SIG-M5 treated with dmso at 0.1 percent for 504 hours (cell line): Measurements from ENCODE around the gene B3GAT3.
"Not testable (repeated sequence)": the region's sequence is repeated elsewhere in the genome, so short reads cannot be mapped to it uniquely, and the experiment has no call there.

Source experiments
- DNase-seq: peaks from one replicate; lab custom pipeline; 2025; ENCODE audit not compliant: unreplicated experiment; lab: John Stamatoyannopoulos, UW

B3GAT3 gene

DNA sequence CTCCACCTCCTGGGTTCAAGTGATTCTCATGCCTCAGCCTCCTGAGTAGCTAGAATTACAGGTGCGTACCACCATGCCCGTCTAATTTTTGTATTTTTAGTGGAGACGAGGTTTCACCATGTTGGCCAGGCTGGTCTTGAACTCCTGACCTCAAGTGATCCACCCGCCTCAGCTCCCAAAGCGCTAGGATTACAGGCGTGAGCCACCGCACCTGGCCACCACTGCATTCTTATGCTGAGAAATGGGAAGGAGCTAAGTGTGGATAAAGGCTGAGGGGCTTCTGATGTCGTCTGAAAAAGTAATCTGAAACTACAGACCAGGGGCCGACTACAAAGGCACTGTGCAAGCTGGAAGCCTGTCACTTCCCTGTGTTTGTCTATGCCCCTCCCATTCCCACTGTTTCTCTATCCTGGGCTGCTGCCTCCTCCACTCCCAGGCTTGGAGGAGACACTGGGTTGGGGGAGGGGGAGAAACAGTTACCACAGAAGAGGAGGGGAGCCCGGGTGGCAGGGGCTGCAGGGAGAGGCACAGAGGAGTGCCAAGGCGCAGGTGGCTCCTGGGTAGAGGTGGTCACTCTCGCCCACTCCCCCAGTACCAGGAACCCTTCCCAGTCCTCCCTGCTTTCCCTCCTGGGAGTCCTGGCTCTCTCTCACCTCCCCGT, 17.2 kb downstream of the B3GAT3 start:
- no peak for DNase-seq

DNA sequence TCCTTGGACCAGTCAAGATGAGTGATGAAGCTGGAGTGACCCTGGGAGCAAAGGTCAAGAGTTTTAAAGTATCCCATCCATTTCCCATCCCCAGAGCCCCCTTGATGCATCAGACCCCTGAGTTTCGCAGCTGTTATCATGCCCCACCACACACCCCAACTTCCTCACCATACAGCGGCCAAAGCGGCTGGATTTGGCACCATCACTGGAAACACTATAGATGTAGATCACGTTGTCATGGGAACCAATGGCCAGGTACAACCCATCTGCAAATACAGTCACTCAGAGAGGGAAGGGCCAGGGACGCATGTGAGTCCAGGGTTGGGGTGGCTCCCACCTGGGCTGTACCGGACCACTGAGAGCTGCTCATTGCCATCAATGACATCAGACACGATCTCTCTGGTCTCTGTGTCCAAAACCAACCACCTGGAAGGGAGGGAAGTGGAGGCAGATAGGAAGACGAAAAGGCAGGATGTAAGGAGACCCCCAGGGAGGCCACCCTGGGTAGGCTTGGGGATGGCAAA, 17.9 kb downstream of the B3GAT3 start:
- no peak for DNase-seq

DNA sequence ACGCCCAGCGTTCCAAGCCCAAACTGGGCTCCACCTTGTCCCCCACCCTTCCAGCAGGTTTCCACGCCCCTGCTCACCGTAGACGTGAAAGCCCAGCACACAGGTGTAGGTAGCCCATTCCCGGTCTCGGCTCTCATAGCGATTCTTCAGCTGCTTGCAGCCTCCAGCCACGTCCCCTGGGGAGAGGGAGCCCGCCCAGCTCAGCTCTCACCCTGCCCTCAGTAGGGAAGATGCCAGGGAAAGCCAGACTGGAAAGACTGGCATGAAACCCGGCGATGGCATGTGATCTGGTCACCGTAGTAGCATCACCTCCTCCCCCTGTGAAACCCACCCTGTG, 18.7 kb downstream of the B3GAT3 start:
- DNase-seq: no peak

DNA sequence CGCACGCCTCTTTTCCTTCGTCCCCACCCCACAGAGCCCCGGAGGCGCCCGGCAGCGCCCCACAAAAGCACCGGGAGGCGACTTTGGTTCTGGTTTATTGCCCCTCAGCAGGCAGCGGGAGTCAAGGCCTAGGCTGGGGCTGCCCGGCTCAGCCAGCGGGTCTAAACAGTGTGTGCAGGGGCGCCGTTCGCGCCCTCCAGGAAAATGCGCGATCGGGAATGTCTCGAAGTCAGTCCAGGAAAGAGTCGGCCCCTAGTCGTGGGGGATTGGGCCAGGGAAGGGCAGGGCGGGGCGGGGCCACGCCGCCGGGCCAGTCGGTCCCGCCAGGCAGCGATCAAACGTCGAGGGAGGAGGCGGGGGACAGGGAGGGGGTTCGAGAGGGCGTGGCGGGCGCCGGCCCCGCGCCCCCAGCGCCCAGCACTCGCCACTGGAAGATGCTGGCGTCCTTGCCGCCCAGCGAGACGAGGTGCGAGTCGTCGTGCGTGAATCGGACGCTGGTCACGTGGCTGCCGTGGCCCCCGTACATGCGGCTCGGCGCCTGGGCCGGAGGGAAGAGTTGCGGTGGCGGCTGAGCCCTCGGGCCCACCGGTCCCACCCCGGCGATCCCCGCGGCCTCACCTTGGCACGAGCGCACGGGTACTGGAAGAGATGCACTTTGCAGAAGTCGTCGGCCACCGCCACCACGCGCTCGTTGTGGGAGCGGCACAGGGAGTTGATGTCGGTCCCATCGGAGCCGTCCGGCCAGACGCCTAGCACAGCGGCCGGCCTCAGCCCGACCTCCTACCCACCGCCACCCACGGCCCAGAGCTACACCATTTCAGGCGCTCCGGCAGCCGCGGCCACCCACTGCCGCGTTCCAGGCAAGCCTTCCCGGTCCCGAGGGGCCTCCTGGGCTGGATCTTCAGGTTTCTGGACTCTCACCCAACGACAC, 19.4 kb downstream of the B3GAT3 start:
- DNase-seq: no peak

DNA sequence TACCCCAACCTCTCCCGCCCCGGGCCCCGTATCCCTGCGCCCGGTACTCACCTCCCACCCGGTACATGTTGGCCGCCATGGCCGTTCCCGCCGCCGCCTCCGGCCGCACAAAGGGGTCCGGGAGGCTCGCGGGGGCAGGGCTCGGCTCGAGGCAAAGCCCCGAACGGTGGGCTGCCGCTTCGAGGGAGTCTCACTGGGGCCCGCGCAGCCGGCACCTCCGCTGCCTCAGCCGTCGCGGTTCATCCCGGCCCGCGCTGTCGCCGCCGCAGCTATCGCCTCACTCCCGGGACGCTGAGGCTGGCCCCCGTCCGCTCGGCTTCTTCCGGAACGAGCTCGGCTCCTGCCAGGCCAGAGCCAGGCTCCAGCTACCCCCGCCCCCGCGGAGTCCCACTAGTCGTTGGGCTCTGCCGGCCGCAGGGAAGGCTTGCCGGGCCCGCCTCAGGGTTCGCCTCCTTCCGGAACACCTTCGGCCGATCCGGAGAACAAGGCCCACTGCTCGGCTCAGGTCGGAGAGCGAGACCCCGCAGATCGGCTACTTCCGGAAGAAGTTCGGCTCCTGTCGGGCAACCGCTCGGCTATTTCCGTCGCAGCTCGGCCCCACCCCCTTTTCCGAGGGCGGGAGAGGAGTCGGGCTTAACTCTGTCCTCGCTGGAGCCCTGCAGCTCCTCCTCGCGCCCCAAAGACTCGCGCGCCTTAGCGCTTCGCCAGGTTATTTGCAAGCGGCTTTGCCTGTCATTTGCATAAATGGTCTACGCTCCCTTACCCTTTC, 20.2 kb downstream of the B3GAT3 start, which contains the start of gene MTA2:
Gene MTA2, minus strand, starts transcription at position 494 of the 769 bp plus-strand sequence. Its CDS starts 415 bp downstream, at position 79.
- DNase-seq: peak; percentile 98

DNA sequence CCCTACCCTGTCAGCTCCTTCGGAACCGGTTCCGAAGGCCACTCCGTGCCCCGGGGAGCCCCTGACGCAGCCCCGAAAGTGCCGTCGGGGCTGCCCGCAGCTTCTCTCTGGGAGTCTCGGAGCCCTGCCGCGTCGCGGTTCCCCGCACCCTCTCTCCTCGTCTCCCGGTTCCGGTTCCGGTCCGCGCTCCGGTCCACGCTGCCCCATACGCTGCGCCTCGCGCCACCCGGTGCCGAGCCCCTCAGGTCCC, 20.7 kb downstream of the B3GAT3 start:
- peak; percentile 10 for DNase-seq

DNA sequence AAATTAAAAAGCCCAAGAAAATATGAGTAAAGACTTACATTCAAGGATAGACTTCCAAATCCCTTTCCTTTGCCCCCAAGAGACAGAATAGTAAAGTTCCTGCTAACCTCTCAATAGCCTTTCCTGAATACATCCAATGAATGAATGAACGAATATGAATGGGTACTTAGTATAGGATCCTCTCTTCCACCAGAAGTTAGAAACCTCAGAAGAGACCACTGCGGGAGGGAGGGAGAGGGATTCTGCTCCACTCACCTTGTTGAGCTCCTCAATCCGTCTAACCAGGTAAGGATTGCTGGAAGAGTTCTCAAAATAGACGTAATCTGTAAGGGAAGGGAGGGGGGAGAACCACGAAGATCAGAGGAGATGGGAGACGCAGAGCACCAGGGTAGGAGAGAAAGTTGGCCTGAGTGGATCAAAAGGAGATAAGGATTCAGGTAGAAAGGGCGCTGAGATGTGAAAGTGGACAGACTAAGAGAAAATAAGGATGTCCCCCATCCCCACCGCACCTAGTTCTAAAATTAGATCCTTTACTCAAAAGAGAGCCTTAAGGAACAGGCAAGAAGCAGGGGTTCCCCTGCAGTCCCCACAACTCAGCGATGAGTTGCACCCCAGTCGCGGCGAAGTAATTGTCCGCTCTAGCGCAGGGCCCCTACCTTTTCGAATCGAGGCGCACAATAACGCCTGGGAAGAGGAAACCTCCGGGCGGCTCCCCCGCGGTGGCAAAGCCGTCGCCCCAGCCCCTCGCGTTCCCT, 21.2 kb downstream of the B3GAT3 start:
- DNase-seq: peak; percentile 14

DNA sequence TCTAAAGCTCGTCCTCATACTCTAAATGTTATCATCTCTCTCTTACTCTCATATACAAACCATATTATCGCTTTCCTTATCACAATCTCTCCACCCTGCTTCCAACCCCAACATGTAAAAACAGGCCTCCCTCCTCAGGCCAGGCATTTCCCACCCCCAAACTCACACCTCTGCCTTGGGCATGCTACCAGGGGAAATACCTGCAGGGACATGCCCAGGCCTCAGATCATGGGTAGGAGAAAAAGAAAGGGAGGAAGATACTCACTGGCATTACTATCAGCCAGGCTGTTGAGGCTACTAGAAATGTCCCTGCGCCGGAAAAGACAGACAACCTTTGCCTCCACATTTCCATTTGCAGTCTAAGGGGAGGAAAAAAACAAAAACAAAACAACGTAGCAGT, 21.9 kb downstream of the B3GAT3 start:
- DNase-seq: no peak

DNA sequence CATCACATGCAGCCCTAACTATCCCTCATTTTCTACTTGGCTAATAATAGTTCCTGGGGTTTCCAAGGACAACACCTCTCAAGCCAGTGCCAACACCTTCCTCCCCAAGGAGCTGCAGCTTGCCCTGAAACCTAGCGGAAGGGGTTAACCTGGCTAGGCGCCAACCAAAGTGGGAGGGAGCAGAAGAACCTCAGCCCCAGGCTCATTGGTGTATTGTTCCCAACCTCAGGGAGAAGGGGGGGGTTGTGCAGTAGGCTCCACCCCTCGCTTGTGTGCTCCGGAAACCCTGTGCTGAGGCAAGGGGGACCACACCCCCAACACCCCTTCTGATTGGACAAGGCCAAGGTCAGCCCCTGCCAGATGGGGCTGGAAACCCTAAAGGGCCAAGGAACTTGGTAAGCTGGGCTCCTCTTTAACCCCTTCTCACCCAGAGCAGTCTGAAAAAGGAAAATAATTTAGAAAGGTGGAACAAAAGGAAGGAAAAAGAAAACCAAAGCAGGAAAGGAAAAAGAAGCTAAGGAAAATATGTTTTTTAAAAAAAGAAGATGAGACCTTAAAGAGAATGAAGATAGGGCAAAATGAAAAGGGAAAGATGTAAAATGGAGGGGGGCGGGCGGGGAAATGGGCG, 22.6 kb downstream of the B3GAT3 start:
- DNase-seq: peak; percentile 95

DNA sequence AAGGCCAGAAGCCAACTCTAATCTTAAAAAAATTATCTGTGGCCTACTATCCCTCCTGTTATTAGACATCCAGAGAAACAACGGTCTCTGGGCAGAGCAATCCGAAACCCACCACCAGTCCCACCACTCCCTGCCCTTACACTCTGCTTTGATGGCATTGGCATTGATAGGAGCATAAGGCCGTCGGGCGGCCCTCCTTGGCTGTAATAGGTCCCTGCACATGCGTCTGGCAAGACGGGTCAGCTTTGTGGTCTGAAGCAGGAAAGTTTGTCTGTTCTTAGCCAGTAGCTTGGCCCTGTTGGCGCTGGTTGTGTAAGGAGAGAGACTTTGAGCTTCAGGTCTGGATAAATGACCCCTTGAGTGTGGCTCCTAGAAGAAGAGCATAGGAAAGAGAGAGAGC, 26.7 kb downstream of the B3GAT3 start:
- no peak for DNase-seq

DNA sequence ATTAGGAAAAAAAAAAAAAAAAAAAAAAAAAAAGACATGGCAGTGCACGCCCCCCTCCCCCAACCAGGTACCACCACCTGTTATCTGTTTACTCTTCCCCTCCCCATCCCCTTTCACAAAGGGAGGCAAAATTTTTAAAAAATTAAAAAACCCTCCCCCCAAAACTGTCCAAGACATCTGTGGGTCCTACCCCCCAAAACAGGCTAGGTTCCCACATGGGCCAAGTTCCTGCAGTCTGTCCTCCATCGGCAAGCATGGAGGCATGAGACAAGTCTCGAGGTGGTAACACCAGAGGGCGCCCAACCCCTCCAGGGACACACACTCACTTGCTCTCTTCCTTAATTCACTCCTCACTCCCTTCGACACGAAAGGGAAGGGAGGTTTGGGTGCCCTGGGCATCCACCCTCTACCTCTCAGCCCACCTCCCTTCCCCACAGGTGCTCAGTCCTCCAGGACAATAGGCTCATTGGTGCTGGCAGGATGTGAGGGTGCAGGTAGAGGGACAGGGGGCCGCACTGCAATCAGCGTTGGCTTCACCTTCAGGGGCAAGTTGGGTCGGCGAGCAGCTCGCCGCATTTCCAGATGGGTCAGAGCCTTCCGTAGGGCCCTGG, 28.2 kb downstream of the B3GAT3 start:
- DNase-seq: peak; percentile 81

DNA sequence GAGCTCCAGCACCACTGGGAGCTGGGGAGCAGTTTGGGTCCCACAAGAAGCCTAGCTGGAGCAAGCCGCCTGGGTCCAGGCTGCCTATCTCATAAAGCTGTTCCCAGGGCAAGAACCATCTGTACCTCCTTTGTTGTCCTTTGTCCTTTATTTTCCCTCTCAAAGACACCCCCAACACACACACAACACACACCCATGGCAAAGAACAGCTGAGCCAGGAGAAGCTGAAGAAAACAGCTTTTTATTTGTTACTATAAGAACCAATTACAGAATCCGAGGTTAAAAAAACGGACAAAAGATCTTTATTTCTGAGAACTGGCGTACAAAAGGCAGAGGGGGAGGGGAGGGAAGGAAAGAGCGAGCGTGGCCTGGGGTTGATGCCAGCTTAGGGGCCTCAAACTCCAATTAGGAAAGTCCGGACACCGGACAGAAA, 28.8 kb downstream of the B3GAT3 start:
- DNase-seq: no peak

DNA sequence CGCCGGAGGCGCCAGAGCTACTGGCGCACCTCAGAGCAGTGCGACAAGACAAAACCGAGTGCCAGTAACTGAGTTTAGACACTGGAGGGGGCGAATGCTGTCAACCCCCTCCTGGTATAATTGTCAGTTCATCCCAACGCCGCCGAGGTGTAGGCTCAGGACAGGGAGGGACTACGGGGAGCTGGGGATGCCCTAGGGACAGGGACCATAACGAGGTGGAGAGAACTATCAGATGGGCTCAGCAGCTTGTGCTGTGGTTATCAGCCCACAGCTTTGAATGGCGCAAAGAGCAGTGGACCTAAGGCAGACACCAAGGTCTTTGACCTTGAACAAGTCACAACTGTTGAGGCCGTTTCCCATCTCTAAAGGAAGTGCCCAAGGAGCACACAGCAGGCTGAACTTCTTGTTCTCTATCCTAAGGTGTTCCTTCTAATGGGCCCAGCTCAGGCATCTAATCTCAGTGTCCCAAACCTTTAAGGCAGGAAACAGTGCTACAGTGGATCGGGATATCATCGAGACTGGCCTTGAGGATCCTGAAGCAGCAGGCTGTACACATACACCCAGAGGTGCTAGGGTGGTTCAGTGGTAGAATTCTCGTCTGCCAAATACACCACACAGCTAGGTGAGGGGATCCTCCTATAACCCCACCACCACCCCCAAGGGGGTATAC, 29.5 kb downstream of the B3GAT3 start:
- DNase-seq: no peak

DNA sequence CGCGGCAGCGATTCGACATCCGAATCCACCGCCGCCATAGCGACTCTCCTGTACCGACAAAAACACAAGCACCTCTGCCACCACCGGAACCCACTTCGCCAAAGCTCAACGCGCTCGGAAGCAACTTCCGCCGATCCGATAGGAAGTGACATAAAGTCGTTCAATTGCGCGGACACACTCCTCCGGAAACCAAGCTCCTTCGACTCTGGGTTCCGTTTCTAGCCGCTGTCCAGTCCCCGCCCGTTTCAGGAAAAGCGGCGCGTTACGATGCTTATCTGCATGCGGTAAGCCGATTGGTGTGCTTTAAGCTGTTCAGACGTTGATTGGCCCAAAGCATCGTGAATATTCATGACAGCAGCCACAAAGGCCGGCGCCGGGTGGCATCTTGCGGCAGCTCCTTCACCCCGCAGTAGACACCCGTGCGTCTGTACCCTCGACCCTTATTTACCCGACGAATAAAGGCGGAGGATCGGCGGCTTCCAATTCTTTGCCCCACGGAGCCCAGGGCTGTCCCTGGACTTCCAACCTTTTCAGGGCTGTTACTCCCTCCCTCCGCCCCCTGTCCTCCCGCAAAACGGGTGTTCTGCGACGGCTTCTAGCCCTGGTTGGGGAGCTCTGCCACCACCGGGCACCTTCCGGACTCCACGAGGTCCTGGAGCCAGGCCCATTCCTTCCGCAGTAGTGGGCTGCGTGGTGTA, 30.2 kb downstream of the B3GAT3 start, which contains the start of gene TUT1:
Gene TUT1, minus strand, starts transcription at position 76 of the 698 bp plus-strand sequence. Its CDS starts 38 bp downstream, at position 38.
- DNase-seq: peak; percentile 99

DNA sequence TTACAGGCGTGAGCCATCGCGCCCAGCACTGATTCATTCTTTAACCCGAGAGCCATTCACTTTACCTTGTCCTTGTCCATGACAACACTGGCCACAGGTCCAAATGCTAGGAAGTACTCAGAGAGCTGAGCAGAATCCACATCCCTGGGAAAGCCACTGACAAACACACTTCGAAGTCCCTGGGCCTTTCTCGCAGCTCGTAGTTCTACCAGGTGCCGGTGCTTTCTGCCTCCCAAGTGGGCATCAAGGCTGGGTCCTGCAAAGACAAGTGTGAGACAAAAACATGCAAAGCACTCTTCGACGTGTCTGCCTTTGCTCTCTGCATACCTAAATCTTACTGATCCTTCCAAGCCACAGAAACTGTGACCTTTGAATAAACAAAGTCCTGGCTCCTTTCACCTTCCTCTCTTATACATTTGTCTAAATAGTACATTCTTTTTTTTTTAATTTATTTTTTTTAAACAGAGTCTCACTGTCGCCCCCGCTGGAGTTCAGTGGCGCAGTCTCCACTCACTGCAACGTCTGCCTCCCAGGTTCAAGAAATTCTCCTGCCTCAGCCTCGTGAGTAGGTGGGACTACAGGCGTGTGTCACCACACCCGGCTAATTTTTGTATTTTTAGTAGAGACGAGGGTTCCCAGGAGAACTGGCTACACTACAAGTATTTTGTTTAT, 32.7 kb downstream of the B3GAT3 start:
- DNase-seq: no peak

DNA sequence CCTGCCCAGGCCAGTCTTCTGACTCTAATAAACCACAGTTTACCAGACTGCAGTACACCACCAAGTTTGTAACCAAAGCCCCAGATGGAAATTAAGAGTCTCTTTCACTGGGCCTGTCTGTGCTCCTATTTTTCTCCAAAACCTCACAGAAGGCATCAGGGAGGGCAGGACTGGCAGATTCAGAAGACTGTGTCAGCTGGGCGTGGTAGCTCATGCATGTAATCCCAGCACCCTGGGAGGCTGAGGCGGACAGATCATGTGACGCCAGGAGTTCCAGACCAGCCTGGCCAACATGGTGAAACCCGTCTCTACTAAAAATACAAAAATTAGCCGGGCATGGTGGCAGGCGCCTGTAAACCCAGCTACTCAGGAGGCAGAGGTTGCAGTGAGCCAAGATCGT, 36.4 kb downstream of the B3GAT3 start:
- DNase-seq: not testable (repeated sequence)

DNA sequence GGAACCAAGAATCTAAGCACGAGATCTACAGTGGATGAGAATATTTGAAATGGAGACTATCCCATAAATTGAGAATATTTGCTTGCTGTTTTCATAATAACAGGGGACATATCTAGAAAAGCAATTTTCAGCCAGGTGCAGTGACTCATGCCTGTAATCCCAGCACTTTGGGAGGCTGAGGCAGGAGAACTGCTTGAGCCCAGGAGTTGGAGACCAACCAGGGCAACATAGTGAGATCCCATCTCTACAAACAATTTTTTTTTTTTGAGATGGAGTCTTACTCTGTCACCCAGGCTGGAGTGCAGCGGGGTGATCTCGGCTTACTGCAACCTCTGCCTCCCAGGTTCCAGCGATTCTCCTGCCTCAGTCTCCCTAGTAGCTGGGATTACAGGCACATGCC, 40.1 kb downstream of the B3GAT3 start:
- not testable (repeated sequence) for DNase-seq
